Mesendoderm (in vitro differentiated cells): Measurements from ENCODE around the gene S100A7.

ENCODE experiments used
- DNase-seq: peaks from one replicate; pipeline ENCODE4 v3.0.0; 2013
- H2AK5ac ChIP-seq: 2 replicates; pipeline ENCODE4 v1.6.1; 2013; ENCODE audit warnings: low read length, inconsistent platforms
- H2BK120ac ChIP-seq: 2 replicates; pipeline ENCODE4 v1.6.1; 2013; ENCODE audit warnings: low read depth, mild to moderate bottlenecking, low read length, moderate library complexity, mixed read lengths
- H2BK15ac ChIP-seq: replicated peaks from 2 replicates; pipeline ENCODE4 v1.6.1; 2013; ENCODE audit warnings: low read depth, mild to moderate bottlenecking, moderate library complexity
- H2BK5ac ChIP-seq: 2 replicates; pipeline ENCODE4 v1.6.1; 2013; ENCODE audit warnings: low read length, inconsistent platforms
- H3K18ac ChIP-seq: 2 replicates; pipeline ENCODE4 v1.6.1; 2013; ENCODE audit warnings: mild to moderate bottlenecking, low read length, mixed read lengths
- H3K23ac ChIP-seq: one replicate; pipeline ENCODE4 v1.6.1; 2013; ENCODE audit warnings: low read length
- H3K27ac ChIP-seq: 2 replicates; pipeline ENCODE4 v1.5.1; 2013; ENCODE audit warnings: low read depth, mild to moderate bottlenecking, inconsistent platforms, low read length, moderate library complexity
- H3K27me3 ChIP-seq: 2 replicates; pipeline ENCODE4 v1.6.1; 2013; ENCODE audit warnings: low read length, control low read depth, mild to moderate bottlenecking, inconsistent platforms; ENCODE audit not compliant: insufficient read depth, poor library complexity
- H3K36me3 ChIP-seq: 2 replicates; pipeline ENCODE4 v1.6.1; 2013; ENCODE audit warnings: low read length, inconsistent platforms; ENCODE audit not compliant: control insufficient read depth, insufficient read depth
- H3K4ac ChIP-seq: one replicate; pipeline ENCODE4 v1.6.1; 2013; ENCODE audit warnings: low read depth, mild to moderate bottlenecking, low read length, moderate library complexity
- H3K4me1 ChIP-seq: 2 replicates; pipeline ENCODE4 v1.6.1; 2013; ENCODE audit warnings: low read depth, low read length, inconsistent platforms; ENCODE audit not compliant: control insufficient read depth
- H3K4me2 ChIP-seq: 2 replicates; pipeline ENCODE4 v1.6.1; 2013; ENCODE audit warnings: low read length
- H3K4me3 ChIP-seq: 2 replicates; pipeline ENCODE4 v1.5.1; 2013; ENCODE audit warnings: mild to moderate bottlenecking, low read length
- H3K56ac ChIP-seq: one replicate; pipeline ENCODE4 v1.6.1; 2013; ENCODE audit warnings: low read length
- H3K79me1 ChIP-seq: 2 replicates; pipeline ENCODE4 v1.6.1; 2013; ENCODE audit warnings: low read length, inconsistent platforms
- H3K79me2 ChIP-seq: 2 replicates; pipeline ENCODE4 v1.6.1; 2013; ENCODE audit warnings: mild to moderate bottlenecking, low read length; ENCODE audit not compliant: control insufficient read depth, insufficient read depth
- H3K9ac ChIP-seq: 2 replicates; pipeline ENCODE4 v1.6.1; 2013; ENCODE audit warnings: low read length, inconsistent platforms
- H4K5ac ChIP-seq: one replicate; pipeline ENCODE4 v1.6.1; 2013; ENCODE audit warnings: low read length
- H4K8ac ChIP-seq: one replicate; pipeline ENCODE4 v1.6.1; 2013; ENCODE audit warnings: low read depth, mild to moderate bottlenecking, control low read depth, low read length, moderate library complexity
- WGBS: extraction: QIAGEN DNeasy Blood & Tissue Kit; methylation state at CpG from one replicate; pipeline ENCODE4 v1.1.7; 2013; ENCODE audit warnings: low lambda C conversion rate, missing lambda C conversion rate; ENCODE audit not compliant: insufficient coverage; ENCODE audit errors: extremely low coverage; 5-methylcytosine and 5-hydroxymethylcytosine counted together

Gene S100A7

GRCh38 chr1:153441238-153441755, 19.2 kb downstream of the S100A7 start:
- Histone ChIP-seq H3K4me2 (no peak overlapping the region), H3K79me2 (no peaks in the 10 kb centered on the region), H2BK5ac (no peak overlapping the region), H3K9ac (no peak overlapping the region), H2BK120ac (no peak overlapping the region), H3K23ac (no peak overlapping the region), H3K56ac (no peak overlapping the region), H3K36me3 (no peaks in the 10 kb centered on the region), H3K4me1 (no peaks in the 10 kb centered on the region), H3K27ac (no peak overlapping the region), H4K8ac (no peak overlapping the region), H3K4ac (no peak overlapping the region), H3K27me3 (no peaks in the 10 kb centered on the region), H3K4me3 (no peak overlapping the region), H3K18ac (no peak overlapping the region), H2BK15ac (no peak overlapping the region), H2AK5ac (no peak overlapping the region), H4K5ac (no peak overlapping the region), H3K79me1 (no peaks in the 10 kb centered on the region)
- WGBS, result no CpG with 5 or more reads among the region's 9 CpGs
- DNase-seq, result no peak

GRCh38 chr1:153439273-153439672, 21.2 kb downstream of the S100A7 start:
- Histone ChIP-seq H4K5ac (no peak overlapping the region), H3K79me2 (no peaks in the 10 kb centered on the region), H2BK120ac (no peak overlapping the region), H3K27ac (no peak overlapping the region), H3K56ac (no peak overlapping the region), H2AK5ac (no peak overlapping the region), H4K8ac (no peak overlapping the region), H2BK5ac (no peak overlapping the region), H3K4me2 (no peak overlapping the region), H3K18ac (no peak overlapping the region), H3K4ac (no peak overlapping the region), H3K4me1 (no peaks in the 10 kb centered on the region), H3K27me3 (no peaks in the 10 kb centered on the region), H3K4me3 (no peak overlapping the region), H2BK15ac (no peak overlapping the region), H3K79me1 (no peaks in the 10 kb centered on the region), H3K36me3 (no peaks in the 10 kb centered on the region), H3K9ac (no peak overlapping the region), H3K23ac (no peak overlapping the region)
- DNase-seq, result no peak

GRCh38 chr1:153438599-153438998, 21.9 kb downstream of the S100A7 start:
- no CpG with 5 or more reads among the region's 7 CpGs for WGBS
- Histone ChIP-seq H3K4me3 (no peak overlapping the region), H3K56ac (no peak overlapping the region), H3K9ac (no peak overlapping the region), H4K8ac (no peak overlapping the region), H2BK120ac (no peak overlapping the region), H3K23ac (no peak overlapping the region), H3K79me1 (no peaks in the 10 kb centered on the region), H3K18ac (no peak overlapping the region), H2BK5ac (no peak overlapping the region), H3K4ac (no peak overlapping the region), H3K79me2 (no peaks in the 10 kb centered on the region), H3K36me3 (no peaks in the 10 kb centered on the region), H3K27me3 (no peaks in the 10 kb centered on the region), H2BK15ac (no peak overlapping the region), H3K4me2 (no peak overlapping the region), H4K5ac (no peak overlapping the region), H2AK5ac (no peak overlapping the region), H3K4me1 (no peaks in the 10 kb centered on the region), H3K27ac (no peak overlapping the region)
- DNase-seq, result no peak

- H3K4me3 ChIP-seq, result no peak overlapping the region
- no peak overlapping the region for H3K4ac ChIP-seq
- no peak overlapping the region for H3K9ac ChIP-seq
- no peak overlapping the region for H3K27ac ChIP-seq
- H3K79me1 ChIP-seq, result no peaks in the 10 kb centered on the region
- H2BK5ac ChIP-seq, result no peak overlapping the region
- no peak overlapping the region for H3K4me2 ChIP-seq
- H4K8ac ChIP-seq, result no peak overlapping the region
- H3K27me3 ChIP-seq, result no peaks in the 10 kb centered on the region
- no peak overlapping the region for H3K18ac ChIP-seq
- WGBS, result no CpG with 5 or more reads among the region's 4 CpGs
- H3K36me3 ChIP-seq, result no peaks in the 10 kb centered on the region
- no peak overlapping the region for H2BK15ac ChIP-seq
- no peak overlapping the region for H2AK5ac ChIP-seq
- no peaks in the 10 kb centered on the region for H3K4me1 ChIP-seq
- no peak overlapping the region for H3K23ac ChIP-seq
- no peak overlapping the region for H2BK120ac ChIP-seq
- DNase-seq, result no peak
- H3K56ac ChIP-seq, result no peak overlapping the region
- H4K5ac ChIP-seq, result no peak overlapping the region
- no peaks in the 10 kb centered on the region for H3K79me2 ChIP-seq
Observed at GRCh38 chr1:153437236-153437635, 23.2 kb downstream of the S100A7 start.

- H4K5ac ChIP-seq, result no peak overlapping the region
- no peak overlapping the region for H3K4me2 ChIP-seq
- H2BK15ac ChIP-seq, result no peak overlapping the region
- no peak overlapping the region for H3K18ac ChIP-seq
- no peak overlapping the region for H2AK5ac ChIP-seq
- H3K36me3 ChIP-seq, result no peaks in the 10 kb centered on the region
- H3K23ac ChIP-seq, result no peak overlapping the region
- no peak overlapping the region for H4K8ac ChIP-seq
- H3K56ac ChIP-seq, result no peak overlapping the region
- no peaks in the 10 kb centered on the region for H3K4me1 ChIP-seq
- no peak overlapping the region for H3K4ac ChIP-seq
- H3K27me3 ChIP-seq, result no peaks in the 10 kb centered on the region
- H2BK120ac ChIP-seq, result no peak overlapping the region
- DNase-seq, result peak; percentile 1
- H2BK5ac ChIP-seq, result no peak overlapping the region
- no peak overlapping the region for H3K27ac ChIP-seq
- no CpG with 5 or more reads among the region's 11 CpGs for WGBS
- H3K4me3 ChIP-seq, result no peak overlapping the region
- no peaks in the 10 kb centered on the region for H3K79me2 ChIP-seq
- H3K79me1 ChIP-seq, result no peaks in the 10 kb centered on the region
- no peak overlapping the region for H3K9ac ChIP-seq
Observed at GRCh38 chr1:153434746-153435455, 25.6 kb downstream of the S100A7 start.
